Type B pancreatic cell (in vitro differentiated cells): ENCODE results near the gene KRT6C. TPM values are rescaled to one million over a fixed set of nuclear protein-coding genes. Genes with fewer than 3 reads are reported as not detected.
"Not testable (repeated sequence)": the region's sequence is repeated elsewhere in the genome, so short reads cannot be mapped to it uniquely, and the experiment has no call there.

ENCODE experiments used
- DNase-seq: peaks from one replicate; pipeline ENCODE4 v3.0.0; 2021; ENCODE audit warnings: mixed read lengths; ENCODE audit not compliant: unreplicated experiment; ENCODE audit errors: extremely low spot score
- H3K27ac Mint-ChIP-seq: 2 replicates; pipeline ENCODE4 v1.8.0; 2021; ENCODE audit warnings: mild to moderate bottlenecking, mixed read lengths
- H3K27me3 Mint-ChIP-seq: 2 replicates; pipeline ENCODE4 v1.8.0; 2021; ENCODE audit warnings: mixed read lengths
- H3K36me3 Mint-ChIP-seq: 2 replicates; pipeline ENCODE4 v1.8.0; 2021; ENCODE audit warnings: mixed read lengths
- H3K4me1 Mint-ChIP-seq: one replicate; pipeline ENCODE4 v1.8.0; 2021; ENCODE audit warnings: mixed read lengths; ENCODE audit not compliant: unreplicated experiment
- H3K4me3 Mint-ChIP-seq: 2 replicates; pipeline ENCODE4 v1.8.0; 2021; ENCODE audit warnings: mild to moderate bottlenecking, mixed read lengths
- H3K9me3 Mint-ChIP-seq: 2 replicates; pipeline ENCODE4 v1.8.0; 2021; ENCODE audit warnings: mixed read lengths
- CTCF ChIP-seq: fragments of 200-600 bp; sonication (generic); conservative IDR thresholded peaks from 2 replicates; pipeline ENCODE4 v1.5.0; 2021; ENCODE audit warnings: antibody characterized with exemption, mild to moderate bottlenecking
- total RNA-seq: library from RNA; stranded (reverse); gene quantifications from 2 replicates; pipeline ENCODE4 v1.2.1, GENCODE V29; 2021; ENCODE audit warnings: low replicate concordance

KRT6C gene
- total RNA-seq, 1 donor from 2014 or later = 0.19 TPM

GRCh38 chr12:52502877-52503276, 29.3 kb upstream of the KRT6C start:
- no peak overlapping the region for H3K4me3 Mint-ChIP-seq
- no peak for DNase-seq
- TF ChIP-seq CTCF = no peak
- peaks cover 18% of the 10 kb centered on the region for H3K27me3 Mint-ChIP-seq
- peaks cover 4% of the 10 kb centered on the region for H3K9me3 Mint-ChIP-seq
- H3K4me1 Mint-ChIP-seq = no peaks in the 10 kb centered on the region
- no peaks in the 10 kb centered on the region for H3K36me3 Mint-ChIP-seq
- H3K27ac Mint-ChIP-seq = no peak overlapping the region

GRCh38 chr12:52501490-52501889, 27.9 kb upstream of the KRT6C start:
- no peak overlapping the region for H3K27ac Mint-ChIP-seq
- DNase-seq = no peak
- H3K9me3 Mint-ChIP-seq = peaks cover 4% of the 10 kb centered on the region
- peaks cover 10% of the 10 kb centered on the region for H3K27me3 Mint-ChIP-seq
- H3K4me1 Mint-ChIP-seq = no peaks in the 10 kb centered on the region
- H3K4me3 Mint-ChIP-seq = no peak overlapping the region
- TF ChIP-seq CTCF = no peak
- no peaks in the 10 kb centered on the region for H3K36me3 Mint-ChIP-seq

GRCh38 chr12:52500574-52500973, 27.0 kb upstream of the KRT6C start:
- not testable (repeated sequence) for H3K4me3 Mint-ChIP-seq, H3K9me3 Mint-ChIP-seq, H3K36me3 Mint-ChIP-seq, H3K27ac Mint-ChIP-seq, H3K4me1 Mint-ChIP-seq, DNase-seq
- peaks cover 13% of the 10 kb centered on the region for H3K27me3 Mint-ChIP-seq

GRCh38 chr12:52499806-52500560, 26.4 kb upstream of the KRT6C start:
- H3K27ac Mint-ChIP-seq = no peak overlapping the region
- no peaks in the 10 kb centered on the region for H3K36me3 Mint-ChIP-seq
- no peak for TF ChIP-seq CTCF
- peaks cover 13% of the 10 kb centered on the region for H3K27me3 Mint-ChIP-seq
- no peak overlapping the region for H3K4me3 Mint-ChIP-seq
- peaks cover 4% of the 10 kb centered on the region for H3K9me3 Mint-ChIP-seq
- H3K4me1 Mint-ChIP-seq = peaks cover 8% of the 10 kb centered on the region
- DNase-seq = no peak

GRCh38 chr12:52498946-52499345, 25.3 kb upstream of the KRT6C start:
- H3K4me1 Mint-ChIP-seq = peaks cover 8% of the 10 kb centered on the region

More at GRCh38 chr12:52498946-52499345, 25.3 kb upstream of the KRT6C start:
- Mint-ChIP-seq H3K27ac (no peak overlapping the region), H3K4me3 (no peak overlapping the region), H3K9me3 (peaks cover 4% of the 10 kb centered on the region), H3K27me3 (peaks cover 16% of the 10 kb centered on the region), H3K36me3 (no peaks in the 10 kb centered on the region)
- TF ChIP-seq CTCF = no peak
- DNase-seq = no peak
